HCT116 (cell line): ENCODE results near the gene GRID2. TPM values are rescaled to one million over a fixed set of nuclear protein-coding genes. Genes with fewer than 3 reads are reported as not detected.

ENCODE experiments used
- ATAC-seq: fragments of 200-7000 bp; cut with Tn5 transposase; 2 replicates; pipeline ENCODE4 v1.9.1; 2020; ENCODE audit warnings: mild to moderate bottlenecking, moderate library complexity
- BruUV-seq: library from RNA; stranded (reverse); fragments of 400-500 nt; replicated peaks from 2 replicates; lab custom pipeline; 2021; lab: Mats Ljungman, UMichigan
- CTCF ChIA-PET: fragments of 300-600 bp; sonication (Branson Sonifier 250); formaldehyde crosslinking; loops from one replicate; lab custom pipeline; 2021; ENCODE audit warnings: antibody characterized with exemption; lab: Charles Lee
- POLR2A ChIA-PET: fragments of 300-600, 350-600 bp; sonication (Branson Sonifier 250); formaldehyde crosslinking; loops from one replicate; lab custom pipeline; 2021; ENCODE audit warnings: antibody characterized with exemption; lab: Charles Lee
- RAD21 ChIA-PET, 2 experiments: fragments of 300-600 bp; sonication (Branson Sonifier 250); formaldehyde crosslinking; loops; one replicate each; lab custom pipeline; 2023; ENCODE audit warnings: low total read pairs in 2 of 2; ENCODE audit not compliant: uncharacterized antibody in 2 of 2, unreplicated experiment in 2 of 2, low non-redundant PET in 1 of 2; lab: Charles Lee
- DNase-seq: peaks from one replicate; pipeline ENCODE4 v3.0.0-alpha.2; 2010; ENCODE audit warnings: low read depth, low spot score
- H2AFZ ChIP-seq: fragments of 200-600 bp; shearing (Covaris generic), sonication (generic); 2 replicates; pipeline ENCODE4 v1.6.1; 2017; ENCODE audit warnings: low read depth, mixed run types, mixed read lengths, antibody characterized with exemption, low read length; ENCODE audit not compliant: poor library complexity, severe bottlenecking
- H3K27ac ChIP-seq: 2 replicates; pipeline ENCODE4 v1.5.1; 2012; ENCODE audit warnings: low read depth, low read length
- H3K27me3 ChIP-seq: fragments of 200-600 bp; sonication (generic); 2 replicates; pipeline ENCODE4 v1.6.1; 2016; ENCODE audit warnings: mixed run types, low read length, mixed read lengths; ENCODE audit not compliant: insufficient read depth
- H3K36me3 ChIP-seq, 2 experiments: fragments of 200-500 bp in 1 of 2; fragments of 200-600 bp in 1 of 2; sonication (Bioruptor generic) in 1 of 2; sonication (generic) in 1 of 2; 2 replicates each; pipeline versions ENCODE4 v1.5.1 to v1.6.1; 2014 to 2016; ENCODE audit warnings: low read length in 2 of 2, inconsistent platforms in 1 of 2, mixed read lengths in 1 of 2, mixed run types in 1 of 2; ENCODE audit not compliant: insufficient read depth in 2 of 2, control insufficient read depth in 1 of 2
- H3K4me1 ChIP-seq, 2 experiments: fragments of 200-600 bp in 1 of 2; sonication (generic) in 1 of 2; 2 replicates each; pipeline versions ENCODE4 v1.5.1 to v1.6.1; 2012 to 2017; ENCODE audit warnings: low read length in 2 of 2, inconsistent platforms in 1 of 2, mild to moderate bottlenecking in 1 of 2, mixed read lengths in 1 of 2, mixed run types in 1 of 2, moderate library complexity in 1 of 2; ENCODE audit not compliant: insufficient read depth in 2 of 2, control insufficient read depth in 1 of 2
- H3K4me2 ChIP-seq: fragments of 200-600 bp; sonication (generic); 2 replicates; pipeline ENCODE4 v1.6.1; 2017; ENCODE audit warnings: mixed run types, low read length, mixed read lengths
- H3K4me3 ChIP-seq, 2 experiments: fragments of 200-600 bp in 1 of 2; sonication (generic) in 1 of 2; replicated peaks in 1 of 2; 2 replicates each; pipeline ENCODE4 v1.5.1; 2011 to 2016; ENCODE audit warnings: low read length in 2 of 2, control low read depth in 1 of 2, low read depth in 1 of 2, mild to moderate bottlenecking in 1 of 2, mixed read lengths in 1 of 2, mixed run types in 1 of 2
- H3K79me2 ChIP-seq: fragments of 200-600 bp; sonication (generic); 2 replicates; pipeline ENCODE4 v1.6.1; 2017; ENCODE audit warnings: mild to moderate bottlenecking, mixed run types, low read length, moderate library complexity, mixed read lengths; ENCODE audit not compliant: insufficient read depth
- H3K9ac ChIP-seq: fragments of 200-600 bp; sonication (generic); 2 replicates; pipeline ENCODE4 v1.6.1; 2016; ENCODE audit warnings: low read length, mixed read lengths
- H3K9me2 ChIP-seq: fragments of 200-600 bp; sonication (generic), shearing (Covaris generic); 2 replicates; pipeline ENCODE4 v1.6.1; 2017; ENCODE audit warnings: mixed run types, mild to moderate bottlenecking, moderate library complexity; ENCODE audit not compliant: insufficient read depth
- H3K9me3 ChIP-seq, 2 experiments: fragments of 200-500 bp in 1 of 2; fragments of 200-600 bp in 1 of 2; sonication (Bioruptor generic) in 1 of 2; sonication (generic) in 1 of 2; 2 replicates each; pipeline ENCODE4 v1.6.1; 2014 to 2017; ENCODE audit warnings: low read length in 2 of 2, mixed read lengths in 2 of 2, inconsistent platforms in 1 of 2, low read depth in 1 of 2, mild to moderate bottlenecking in 1 of 2, mixed run types in 1 of 2, moderate library complexity in 1 of 2; ENCODE audit not compliant: control insufficient read depth in 1 of 2, insufficient read depth in 1 of 2
- H4K20me1 ChIP-seq: fragments of 200-600 bp; sonication (generic), shearing (Covaris generic); 2 replicates; pipeline ENCODE4 v1.6.1; 2017; ENCODE audit warnings: mixed run types, mild to moderate bottlenecking, moderate library complexity; ENCODE audit not compliant: insufficient read depth
- CBX3 ChIP-seq: IDR thresholded peaks from 2 replicates; pipeline ENCODE4 v1.6.1; 2012; ENCODE audit warnings: low read depth
- CEBPB ChIP-seq: IDR thresholded peaks from 2 replicates; pipeline ENCODE4 v1.6.1; 2012; ENCODE audit warnings: low read depth
- EGR1 ChIP-seq: IDR thresholded peaks from 2 replicates; pipeline ENCODE4 v1.6.1; 2012; ENCODE audit warnings: low read depth
- EZH2 ChIP-seq: fragments of 200-600 bp; sonication (generic); IDR thresholded peaks from 2 replicates; pipeline ENCODE4 v1.6.1; 2017; ENCODE audit warnings: antibody characterized with exemption, mixed run types
- FOSL1 ChIP-seq: IDR thresholded peaks from 2 replicates; pipeline ENCODE4 v1.6.1; 2012; ENCODE audit warnings: low read depth
- JUND ChIP-seq: IDR thresholded peaks from 2 replicates; pipeline ENCODE4 v1.6.1; 2012
- POLR2A ChIP-seq: IDR thresholded peaks from 2 replicates; pipeline ENCODE4 v1.7.0; 2011; ENCODE audit warnings: borderline replicate concordance; ENCODE audit not compliant: insufficient read depth, insufficient read length; ENCODE audit errors: extremely low read depth
- POLR2AphosphoS5 ChIP-seq: IDR thresholded peaks from 2 replicates; pipeline ENCODE4 v1.6.1; 2011; ENCODE audit warnings: mild to moderate bottlenecking, low read depth, low read length, moderate library complexity
- RAD21 ChIP-seq: IDR thresholded peaks from 2 replicates; pipeline ENCODE4 v1.6.1; 2012; ENCODE audit warnings: low read depth, mild to moderate bottlenecking
- SIN3A ChIP-seq: IDR thresholded peaks from 2 replicates; pipeline ENCODE4 v1.6.1; 2012; ENCODE audit warnings: low read depth
- SRF ChIP-seq: IDR thresholded peaks from 2 replicates; pipeline ENCODE4 v1.6.1; 2012; ENCODE audit warnings: low read depth
- TCF7L2 ChIP-seq: IDR thresholded peaks from 2 replicates; pipeline ENCODE4 v1.7.0; 2011; ENCODE audit warnings: borderline replicate concordance, inconsistent platforms; ENCODE audit not compliant: insufficient read depth, insufficient read length; ENCODE audit errors: extremely low read depth
- YY1 ChIP-seq: IDR thresholded peaks from 2 replicates; pipeline ENCODE4 v1.6.1; 2011; ENCODE audit warnings: low read length, low read depth, moderate library complexity, mild to moderate bottlenecking; ENCODE audit not compliant: insufficient replicate concordance; ENCODE audit errors: extremely low read depth
- ZFX ChIP-seq: fragments of 450-650 bp; IDR thresholded peaks from 2 replicates; pipeline ENCODE4 v1.6.1; 2017
- ZNF274 ChIP-seq: fragments of 200-500 bp; sonication (Bioruptor generic); IDR thresholded peaks from 2 replicates; pipeline ENCODE4 v1.6.1; 2014; ENCODE audit warnings: mild to moderate bottlenecking, low read depth, low read length, inconsistent platforms
- intact Hi-C: fragments of 100-400 bp; cut with micrococcal nuclease; formaldehyde crosslinking; loops from 2 replicates; pipeline ENCODE4 v1.10.0; 2022
- total RNA-seq: library from RNA; stranded (reverse); gene quantifications from one replicate; pipeline ENCODE4 v1.2.1, GENCODE V29; 2021; ENCODE audit not compliant: unreplicated experiment
- TF ChIP-seq, protein P1 (sequence below): IDR thresholded peaks from 2 replicates; pipeline ENCODE4 v1.6.1; 2012
- TF ChIP-seq, protein P2 (sequence below): IDR thresholded peaks from 2 replicates; pipeline ENCODE4 v1.6.1; 2011; ENCODE audit warnings: mild to moderate bottlenecking, low read length, moderate library complexity; ENCODE audit not compliant: insufficient replicate concordance; ENCODE audit errors: extremely low read depth
- TF ChIP-seq, protein P3 (sequence below): IDR thresholded peaks from 2 replicates; pipeline ENCODE4 v1.6.1; 2012; ENCODE audit warnings: low read depth
- TF ChIP-seq, protein P4 (sequence below), 3 experiments: fragments of 200-600 bp in 1 of 3; sonication (generic) in 1 of 3; IDR thresholded peaks in 2 of 3; conservative IDR thresholded peaks in 1 of 3; 2 replicates each; pipeline ENCODE4 v1.5.1; 2012 to 2017; ENCODE audit warnings: low read depth in 2 of 3, low read length in 2 of 3, antibody characterized with exemption in 1 of 3, borderline replicate concordance in 1 of 3, control low read depth in 1 of 3, mild to moderate bottlenecking in 1 of 3, mixed read lengths in 1 of 3, mixed run types in 1 of 3, moderate library complexity in 1 of 3; ENCODE audit not compliant: insufficient read depth in 1 of 3
- TF ChIP-seq, protein P5 (sequence below): IDR thresholded peaks from 2 replicates; pipeline ENCODE4 v1.6.1; 2012

Gene GRID2
- total RNA-seq, 1 experiment from 2014 or later, result not detected

DNA sequence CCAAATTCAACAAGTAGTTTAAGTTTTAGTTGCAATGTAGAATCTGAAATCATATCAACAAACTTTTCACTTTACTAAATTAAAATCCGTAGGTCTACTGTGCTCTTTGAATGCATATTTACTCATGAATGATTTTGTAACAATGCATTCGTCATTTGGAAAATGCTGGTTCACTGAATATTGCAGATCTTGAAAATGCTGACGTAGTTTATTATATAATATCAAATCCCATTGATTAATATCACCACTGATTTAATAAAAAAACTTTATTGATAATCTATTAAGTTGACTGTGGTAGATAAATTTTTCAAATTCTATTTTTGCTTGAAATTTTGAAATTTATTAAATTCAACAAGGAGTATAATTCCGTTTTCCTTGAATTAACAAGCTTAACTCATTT lies 540.0 kb downstream of the GRID2 start:
- no peaks in the 10 kb centered on the region for H3K9me3 ChIP-seq
- H3K27me3 ChIP-seq, result no peaks in the 10 kb centered on the region
- ChIA-PET RAD21 (no interaction called here), POLR2A (no interaction called here), CTCF (no interaction called here)
- H3K27ac ChIP-seq, result no peak overlapping the region
- no peaks in the 10 kb centered on the region for H4K20me1 ChIP-seq
- no peak overlapping the region for H2AFZ ChIP-seq
- H3K4me1 ChIP-seq, result no peaks in the 10 kb centered on the region
- no peak overlapping the region for H3K4me3 ChIP-seq
- TF ChIP-seq JUND (no peak), SIN3A (no peak), CEBPB (no peak), CBX3 (no peak), RAD21 (no peak), FOSL1 (no peak), SRF (no peak), ZNF274 (no peak), YY1 (no peak), POLR2A (no peak), ZFX (no peak), TCF7L2 (no peak), POLR2AphosphoS5 (no peak), EGR1 (no peak), EZH2 (no peak)
- TF ChIP-seq, protein P1, sequence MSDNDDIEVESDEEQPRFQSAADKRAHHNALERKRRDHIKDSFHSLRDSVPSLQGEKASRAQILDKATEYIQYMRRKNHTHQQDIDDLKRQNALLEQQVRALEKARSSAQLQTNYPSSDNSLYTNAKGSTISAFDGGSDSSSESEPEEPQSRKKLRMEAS, result no peak
- TF ChIP-seq, protein P2, sequence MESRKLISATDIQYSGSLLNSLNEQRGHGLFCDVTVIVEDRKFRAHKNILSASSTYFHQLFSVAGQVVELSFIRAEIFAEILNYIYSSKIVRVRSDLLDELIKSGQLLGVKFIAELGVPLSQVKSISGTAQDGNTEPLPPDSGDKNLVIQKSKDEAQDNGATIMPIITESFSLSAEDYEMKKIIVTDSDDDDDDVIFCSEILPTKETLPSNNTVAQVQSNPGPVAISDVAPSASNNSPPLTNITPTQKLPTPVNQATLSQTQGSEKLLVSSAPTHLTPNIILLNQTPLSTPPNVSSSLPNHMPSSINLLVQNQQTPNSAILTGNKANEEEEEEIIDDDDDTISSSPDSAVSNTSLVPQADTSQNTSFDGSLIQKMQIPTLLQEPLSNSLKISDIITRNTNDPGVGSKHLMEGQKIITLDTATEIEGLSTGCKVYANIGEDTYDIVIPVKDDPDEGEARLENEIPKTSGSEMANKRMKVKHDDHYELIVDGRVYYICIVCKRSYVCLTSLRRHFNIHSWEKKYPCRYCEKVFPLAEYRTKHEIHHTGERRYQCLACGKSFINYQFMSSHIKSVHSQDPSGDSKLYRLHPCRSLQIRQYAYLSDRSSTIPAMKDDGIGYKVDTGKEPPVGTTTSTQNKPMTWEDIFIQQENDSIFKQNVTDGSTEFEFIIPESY, result no peak
- TF ChIP-seq, protein P3, sequence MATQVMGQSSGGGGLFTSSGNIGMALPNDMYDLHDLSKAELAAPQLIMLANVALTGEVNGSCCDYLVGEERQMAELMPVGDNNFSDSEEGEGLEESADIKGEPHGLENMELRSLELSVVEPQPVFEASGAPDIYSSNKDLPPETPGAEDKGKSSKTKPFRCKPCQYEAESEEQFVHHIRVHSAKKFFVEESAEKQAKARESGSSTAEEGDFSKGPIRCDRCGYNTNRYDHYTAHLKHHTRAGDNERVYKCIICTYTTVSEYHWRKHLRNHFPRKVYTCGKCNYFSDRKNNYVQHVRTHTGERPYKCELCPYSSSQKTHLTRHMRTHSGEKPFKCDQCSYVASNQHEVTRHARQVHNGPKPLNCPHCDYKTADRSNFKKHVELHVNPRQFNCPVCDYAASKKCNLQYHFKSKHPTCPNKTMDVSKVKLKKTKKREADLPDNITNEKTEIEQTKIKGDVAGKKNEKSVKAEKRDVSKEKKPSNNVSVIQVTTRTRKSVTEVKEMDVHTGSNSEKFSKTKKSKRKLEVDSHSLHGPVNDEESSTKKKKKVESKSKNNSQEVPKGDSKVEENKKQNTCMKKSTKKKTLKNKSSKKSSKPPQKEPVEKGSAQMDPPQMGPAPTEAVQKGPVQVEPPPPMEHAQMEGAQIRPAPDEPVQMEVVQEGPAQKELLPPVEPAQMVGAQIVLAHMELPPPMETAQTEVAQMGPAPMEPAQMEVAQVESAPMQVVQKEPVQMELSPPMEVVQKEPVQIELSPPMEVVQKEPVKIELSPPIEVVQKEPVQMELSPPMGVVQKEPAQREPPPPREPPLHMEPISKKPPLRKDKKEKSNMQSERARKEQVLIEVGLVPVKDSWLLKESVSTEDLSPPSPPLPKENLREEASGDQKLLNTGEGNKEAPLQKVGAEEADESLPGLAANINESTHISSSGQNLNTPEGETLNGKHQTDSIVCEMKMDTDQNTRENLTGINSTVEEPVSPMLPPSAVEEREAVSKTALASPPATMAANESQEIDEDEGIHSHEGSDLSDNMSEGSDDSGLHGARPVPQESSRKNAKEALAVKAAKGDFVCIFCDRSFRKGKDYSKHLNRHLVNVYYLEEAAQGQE, result no peak
- TF ChIP-seq, protein P4, sequence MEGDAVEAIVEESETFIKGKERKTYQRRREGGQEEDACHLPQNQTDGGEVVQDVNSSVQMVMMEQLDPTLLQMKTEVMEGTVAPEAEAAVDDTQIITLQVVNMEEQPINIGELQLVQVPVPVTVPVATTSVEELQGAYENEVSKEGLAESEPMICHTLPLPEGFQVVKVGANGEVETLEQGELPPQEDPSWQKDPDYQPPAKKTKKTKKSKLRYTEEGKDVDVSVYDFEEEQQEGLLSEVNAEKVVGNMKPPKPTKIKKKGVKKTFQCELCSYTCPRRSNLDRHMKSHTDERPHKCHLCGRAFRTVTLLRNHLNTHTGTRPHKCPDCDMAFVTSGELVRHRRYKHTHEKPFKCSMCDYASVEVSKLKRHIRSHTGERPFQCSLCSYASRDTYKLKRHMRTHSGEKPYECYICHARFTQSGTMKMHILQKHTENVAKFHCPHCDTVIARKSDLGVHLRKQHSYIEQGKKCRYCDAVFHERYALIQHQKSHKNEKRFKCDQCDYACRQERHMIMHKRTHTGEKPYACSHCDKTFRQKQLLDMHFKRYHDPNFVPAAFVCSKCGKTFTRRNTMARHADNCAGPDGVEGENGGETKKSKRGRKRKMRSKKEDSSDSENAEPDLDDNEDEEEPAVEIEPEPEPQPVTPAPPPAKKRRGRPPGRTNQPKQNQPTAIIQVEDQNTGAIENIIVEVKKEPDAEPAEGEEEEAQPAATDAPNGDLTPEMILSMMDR (IDR thresholded peaks at IDR 0.05 in 2 of 3, conservative IDR thresholded peaks at IDR 0.05 in 1 of 3; ENCODE audit: borderline replicate concordance in 1 of 3, insufficient read depth in 1 of 3, low read depth in 2 of 3, low read length in 2 of 3), result no peak
- TF ChIP-seq, protein P5, sequence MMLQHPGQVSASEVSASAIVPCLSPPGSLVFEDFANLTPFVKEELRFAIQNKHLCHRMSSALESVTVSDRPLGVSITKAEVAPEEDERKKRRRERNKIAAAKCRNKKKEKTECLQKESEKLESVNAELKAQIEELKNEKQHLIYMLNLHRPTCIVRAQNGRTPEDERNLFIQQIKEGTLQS, result no peak
- DNase-seq, result no peak
- H3K9me2 ChIP-seq, result no peaks in the 10 kb centered on the region
- no peaks in the 10 kb centered on the region for H3K36me3 ChIP-seq
- H3K4me2 ChIP-seq, result no peak overlapping the region
- H3K79me2 ChIP-seq, result no peaks in the 10 kb centered on the region
- no TSS peak for BruUV-seq
- H3K9ac ChIP-seq, result no peak overlapping the region
- intact Hi-C loops, result no loop called here
- ATAC-seq, result no peak
